Omental fat pad (tissue), 4 donors: ENCODE measurements around the gene VAPB. TPM values are rescaled to one million over a fixed set of nuclear protein-coding genes. Genes with fewer than 3 reads are reported as not detected.
A peak's percentile ranks its signal among the peaks of the same experiment; 100 is the strongest.

Source experiments
- ATAC-seq: fragments of 150-250 bp; one replicate; pipeline ENCODE4 v1.9.1; 2016; ENCODE audit warnings: mild to moderate bottlenecking, moderate library complexity; ENCODE audit not compliant: low FRiP score
- DNase-seq: peaks from one replicate; pipeline ENCODE4 v3.0.0-alpha.2; 2019; ENCODE audit warnings: low spot score
- total RNA-seq, 4 donors: library from RNA; depleted of rRNA; stranded (reverse); fragments of >200 nt; gene quantifications; one replicate each; pipeline ENCODE4 v1.1.0, GENCODE V29; 2016
- TF ChIP-seq, protein P1 (sequence below), 3 donors: fragments of 450-650 bp; IDR thresholded peaks; one replicate each; pipeline ENCODE4 v1.5.1; 2016 to 2017; ENCODE audit warnings: antibody characterized with exemption in 3 of 3, mild to moderate bottlenecking in 3 of 3, moderate library complexity in 2 of 3

Gene VAPB
- total RNA-seq, 4 donors from 2014 or later = 21.4 to 26.8 (median 23.6) TPM

DNA sequence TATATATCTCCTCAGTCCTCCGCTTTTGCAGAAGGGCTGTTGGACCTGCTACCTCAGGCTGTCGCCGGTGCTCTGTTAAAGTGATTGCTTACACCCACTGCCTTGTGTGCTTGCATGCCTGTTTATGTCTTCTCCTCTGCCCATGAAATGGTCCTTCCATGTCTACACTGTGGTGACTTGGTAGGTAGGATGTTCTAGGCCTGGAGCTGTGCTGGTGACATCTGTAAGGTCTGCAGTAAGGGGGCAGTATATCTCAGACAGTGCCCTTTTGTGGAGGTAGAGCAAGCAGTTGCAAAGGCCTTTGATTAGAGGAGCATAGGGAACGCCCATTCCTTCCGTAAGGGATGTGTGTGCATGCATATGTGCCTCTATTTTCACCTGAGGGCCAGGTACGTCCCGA lies 40.3 kb downstream of the VAPB start:
- DNase-seq (no peak), ATAC-seq (no peak)
- TF ChIP-seq, protein P1, sequence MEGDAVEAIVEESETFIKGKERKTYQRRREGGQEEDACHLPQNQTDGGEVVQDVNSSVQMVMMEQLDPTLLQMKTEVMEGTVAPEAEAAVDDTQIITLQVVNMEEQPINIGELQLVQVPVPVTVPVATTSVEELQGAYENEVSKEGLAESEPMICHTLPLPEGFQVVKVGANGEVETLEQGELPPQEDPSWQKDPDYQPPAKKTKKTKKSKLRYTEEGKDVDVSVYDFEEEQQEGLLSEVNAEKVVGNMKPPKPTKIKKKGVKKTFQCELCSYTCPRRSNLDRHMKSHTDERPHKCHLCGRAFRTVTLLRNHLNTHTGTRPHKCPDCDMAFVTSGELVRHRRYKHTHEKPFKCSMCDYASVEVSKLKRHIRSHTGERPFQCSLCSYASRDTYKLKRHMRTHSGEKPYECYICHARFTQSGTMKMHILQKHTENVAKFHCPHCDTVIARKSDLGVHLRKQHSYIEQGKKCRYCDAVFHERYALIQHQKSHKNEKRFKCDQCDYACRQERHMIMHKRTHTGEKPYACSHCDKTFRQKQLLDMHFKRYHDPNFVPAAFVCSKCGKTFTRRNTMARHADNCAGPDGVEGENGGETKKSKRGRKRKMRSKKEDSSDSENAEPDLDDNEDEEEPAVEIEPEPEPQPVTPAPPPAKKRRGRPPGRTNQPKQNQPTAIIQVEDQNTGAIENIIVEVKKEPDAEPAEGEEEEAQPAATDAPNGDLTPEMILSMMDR (IDR thresholded peaks at IDR 0.05) = no peak

DNA sequence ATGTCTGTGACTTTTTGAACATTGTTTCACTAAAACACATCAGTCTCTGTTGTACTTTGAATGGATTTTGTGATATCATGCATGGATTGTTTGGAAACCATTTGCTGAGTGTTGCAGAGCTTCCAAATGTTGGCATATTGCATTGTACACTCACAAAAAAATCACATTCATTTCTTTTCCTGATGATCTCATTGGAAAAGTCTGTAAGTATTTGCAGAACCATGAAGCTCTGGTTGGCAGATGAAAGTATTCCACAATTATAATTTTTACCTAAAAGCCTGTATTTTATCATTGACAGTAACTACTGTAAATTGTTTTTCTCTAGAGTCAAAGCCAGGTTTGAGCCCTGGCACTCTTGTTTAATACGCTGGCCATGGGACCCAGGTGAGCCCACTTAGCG lies 42.1 kb downstream of the VAPB start:
- TF ChIP-seq, protein P1 (IDR thresholded peaks at IDR 0.05) = no peak
- no peak for ATAC-seq
- DNase-seq = no peak

DNA sequence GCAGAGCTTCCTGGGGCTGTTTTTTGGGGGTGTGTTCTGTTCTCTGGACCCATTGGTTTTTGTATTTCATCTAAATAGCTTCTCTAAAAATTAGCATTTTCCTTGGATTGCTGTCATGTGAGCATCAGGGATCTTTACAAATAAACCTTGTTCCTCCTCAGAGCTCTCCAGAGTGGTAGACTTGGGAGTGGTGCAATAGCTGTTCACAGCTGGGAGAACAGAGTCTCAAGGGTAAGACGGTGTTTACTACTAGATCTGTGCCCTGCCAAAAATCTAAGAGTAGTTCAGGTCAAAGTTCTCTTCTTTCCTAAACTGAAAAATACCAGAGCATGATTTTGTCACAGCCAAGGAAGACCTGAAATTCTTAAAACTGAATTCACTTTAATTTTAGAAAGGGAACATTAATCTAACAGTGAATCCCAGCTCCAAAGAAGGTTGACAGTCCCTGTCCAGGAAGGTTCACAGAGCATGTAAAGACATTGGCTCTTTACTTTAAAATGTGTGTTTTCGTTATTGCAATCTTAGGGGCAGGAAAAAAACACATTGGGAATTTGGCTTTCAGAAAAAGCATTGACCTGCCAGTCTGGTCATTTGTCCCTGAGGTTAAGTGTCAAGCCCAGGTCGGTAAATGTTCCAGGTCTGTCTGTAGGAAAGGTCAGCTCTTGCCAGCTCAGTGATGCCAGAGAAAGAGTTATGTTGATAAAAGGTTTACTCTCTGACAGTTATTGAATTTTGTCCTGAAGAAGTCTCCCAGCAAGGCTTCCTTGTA lies 43.3 kb downstream of the VAPB start:
- ATAC-seq = no peak

DNA sequence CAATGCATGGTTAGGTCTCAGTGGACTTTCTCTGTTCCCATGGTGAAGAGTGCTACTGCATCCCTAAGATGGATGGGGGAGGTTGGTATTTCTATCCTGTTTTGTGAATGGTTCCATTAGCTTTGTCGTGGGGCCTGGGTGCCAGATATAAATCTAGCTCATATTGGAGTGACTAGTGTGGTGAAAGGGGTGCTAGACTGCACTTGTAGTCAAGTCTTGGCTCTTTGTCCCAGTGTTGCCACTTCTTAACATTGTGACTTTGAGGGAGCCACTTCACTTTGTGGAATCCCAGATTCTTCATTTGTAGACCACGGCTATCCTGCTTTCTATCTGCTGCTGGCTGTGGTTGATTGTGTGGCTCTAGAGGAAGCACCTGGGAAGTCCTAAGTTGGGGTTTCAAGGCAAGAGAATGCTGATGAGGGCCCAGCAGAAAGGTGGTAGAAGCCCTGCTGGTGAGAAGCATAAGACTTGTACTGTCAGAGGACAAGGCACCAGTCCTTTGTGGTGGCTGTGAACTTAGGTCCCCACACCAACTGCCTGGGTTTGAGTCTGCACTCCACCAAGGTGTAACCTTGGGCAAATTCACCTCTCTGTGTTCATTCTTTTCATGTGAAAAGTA lies 44.1 kb downstream of the VAPB start:
- no peak for ATAC-seq
- TF ChIP-seq, protein P1 (IDR thresholded peaks at IDR 0.05) = no peak
- DNase-seq = no peak

More for the DNA sequence above, 43.3 kb downstream of the VAPB start:
- no peak for DNase-seq
- TF ChIP-seq, protein P1 (IDR thresholded peaks at IDR 0.05) = no peak

DNA sequence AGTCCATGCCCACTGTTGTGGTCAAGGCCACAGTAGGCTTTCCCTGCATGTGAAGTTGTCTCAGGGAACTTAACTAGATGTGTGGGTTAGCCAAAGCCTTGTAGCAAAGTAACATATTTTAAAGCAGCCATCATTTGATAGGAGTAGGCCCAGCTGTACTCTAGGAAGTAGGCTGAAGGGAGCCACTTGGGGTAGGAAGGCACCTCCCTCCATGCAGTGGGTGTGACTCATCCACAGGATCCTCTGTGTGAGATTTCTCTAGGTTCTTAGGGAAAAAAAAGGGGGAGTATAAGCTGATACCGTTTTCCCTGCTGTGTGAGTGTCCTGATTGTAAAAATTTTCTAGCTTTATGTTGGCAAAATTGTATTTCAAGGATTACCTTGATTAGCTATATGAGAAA lies 44.7 kb downstream of the VAPB start:
- peak; percentile 76 for ATAC-seq
- TF ChIP-seq, protein P1 (IDR thresholded peaks at IDR 0.05) = no peak
- no peak for DNase-seq

DNA sequence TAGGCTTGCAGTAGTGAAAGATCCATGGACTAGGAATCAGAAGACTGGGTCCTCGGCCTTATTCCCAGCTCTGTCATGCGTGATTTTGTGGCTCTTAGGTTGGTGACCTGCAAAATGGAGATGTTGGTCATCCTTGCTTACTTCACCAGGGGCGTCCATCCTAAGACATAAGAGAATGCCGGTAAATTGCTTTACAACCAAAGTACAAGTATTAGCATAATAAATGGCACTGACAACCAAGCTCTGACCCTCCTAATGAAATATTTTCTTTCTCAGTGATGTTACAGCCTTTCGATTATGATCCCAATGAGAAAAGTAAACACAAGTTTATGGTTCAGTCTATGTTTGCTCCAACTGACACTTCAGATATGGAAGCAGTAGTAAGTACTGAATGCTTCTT lies 45.3 kb downstream of the VAPB start:
- DNase-seq (no peak), ATAC-seq (no peak)
- TF ChIP-seq, protein P1 (IDR thresholded peaks at IDR 0.05) = no peak

DNA sequence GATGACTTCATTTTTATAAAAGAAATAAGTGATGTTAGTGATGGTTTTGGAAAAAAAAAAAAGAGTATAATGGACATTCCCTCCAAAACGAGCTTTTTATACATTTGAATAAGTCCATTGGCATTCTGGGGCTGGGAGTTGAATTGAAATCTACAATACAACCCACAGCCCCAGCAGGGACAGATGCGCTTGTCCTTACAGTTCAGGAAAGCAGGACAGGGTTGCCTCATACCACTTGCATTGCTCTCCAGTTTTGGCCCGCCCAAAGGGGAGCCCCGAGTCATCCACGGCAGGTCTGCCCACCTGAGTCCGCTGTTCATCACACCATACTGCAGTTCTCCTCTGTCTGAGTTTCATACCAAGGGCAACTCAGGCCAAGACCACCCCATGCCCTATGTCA lies 46.2 kb downstream of the VAPB start:
- DNase-seq = no peak
- TF ChIP-seq, protein P1 (IDR thresholded peaks at IDR 0.05) = no peak
- no peak for ATAC-seq
